ENCODE data around the gene NCF2. TPM values are rescaled to one million over a fixed set of nuclear protein-coding genes. Genes with fewer than 3 reads are reported as not detected.

The NCF2 gene
- total RNA-seq, 2 donors from 2014 or later: 0.55 TPM; not detected in 1

- H3K4me1 Mint-ChIP-seq: no peaks in the 10 kb centered on the region
- no peaks in the 10 kb centered on the region for H3K9me3 Mint-ChIP-seq
- peaks cover 3% of the 10 kb centered on the region for H3K27me3 Mint-ChIP-seq (ENCODE audit: insufficient read depth)
- H3K4me3 Mint-ChIP-seq: no peak overlapping the region
- H3K27ac ChIP-seq (ENCODE audit: low read depth, low read length): no peak overlapping the region
- H3K4me1 ChIP-seq (ENCODE audit: control insufficient read depth, insufficient read depth, low read length): no peaks in the 10 kb centered on the region
- no peak overlapping the region for H3K4me3 ChIP-seq (ENCODE audit: low read length)
- 90 to 92% methylated on average over 9 to 10 of the region's 10 CpGs for WGBS, 2 experiments (ENCODE audit: insufficient coverage in 1 of 2, insufficient read length in 1 of 2)
- H3K9me3 ChIP-seq (ENCODE audit: control insufficient read depth, low read length): no peaks in the 10 kb centered on the region
- no peak overlapping the region for H3K9ac ChIP-seq (ENCODE audit: extremely low read depth, low read length, poor library complexity, severe bottlenecking)
- H3K27ac Mint-ChIP-seq: no peak overlapping the region
- DNase-seq: no peak
- H3K36me3 ChIP-seq (ENCODE audit: control insufficient read depth, insufficient read depth, low read length): no peaks in the 10 kb centered on the region
- H3K36me3 Mint-ChIP-seq (ENCODE audit: low read depth): no peaks in the 10 kb centered on the region
- no peaks in the 10 kb centered on the region for H3K27me3 ChIP-seq (ENCODE audit: control insufficient read depth, insufficient read depth, low read length, poor library complexity, severe bottlenecking)
- TF ChIP-seq, protein P1, sequence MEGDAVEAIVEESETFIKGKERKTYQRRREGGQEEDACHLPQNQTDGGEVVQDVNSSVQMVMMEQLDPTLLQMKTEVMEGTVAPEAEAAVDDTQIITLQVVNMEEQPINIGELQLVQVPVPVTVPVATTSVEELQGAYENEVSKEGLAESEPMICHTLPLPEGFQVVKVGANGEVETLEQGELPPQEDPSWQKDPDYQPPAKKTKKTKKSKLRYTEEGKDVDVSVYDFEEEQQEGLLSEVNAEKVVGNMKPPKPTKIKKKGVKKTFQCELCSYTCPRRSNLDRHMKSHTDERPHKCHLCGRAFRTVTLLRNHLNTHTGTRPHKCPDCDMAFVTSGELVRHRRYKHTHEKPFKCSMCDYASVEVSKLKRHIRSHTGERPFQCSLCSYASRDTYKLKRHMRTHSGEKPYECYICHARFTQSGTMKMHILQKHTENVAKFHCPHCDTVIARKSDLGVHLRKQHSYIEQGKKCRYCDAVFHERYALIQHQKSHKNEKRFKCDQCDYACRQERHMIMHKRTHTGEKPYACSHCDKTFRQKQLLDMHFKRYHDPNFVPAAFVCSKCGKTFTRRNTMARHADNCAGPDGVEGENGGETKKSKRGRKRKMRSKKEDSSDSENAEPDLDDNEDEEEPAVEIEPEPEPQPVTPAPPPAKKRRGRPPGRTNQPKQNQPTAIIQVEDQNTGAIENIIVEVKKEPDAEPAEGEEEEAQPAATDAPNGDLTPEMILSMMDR (conservative IDR thresholded peaks at IDR 0.05): no peak
Measured at GRCh38 chr1:183604038-183604808, 14.0 kb upstream of the NCF2 start.

GRCh38 chr1:183602510-183602909 lies 12.3 kb upstream of the NCF2 start:
- no peaks in the 10 kb centered on the region for H3K4me1 ChIP-seq (ENCODE audit: control insufficient read depth, insufficient read depth, low read length)
- no peaks in the 10 kb centered on the region for H3K36me3 ChIP-seq (ENCODE audit: control insufficient read depth, insufficient read depth, low read length)
- Mint-ChIP-seq H3K4me1 (no peaks in the 10 kb centered on the region), H3K27me3 (ENCODE audit: insufficient read depth) (peaks cover 3% of the 10 kb centered on the region), H3K27ac (no peak overlapping the region), H3K36me3 (ENCODE audit: low read depth) (no peaks in the 10 kb centered on the region), H3K9me3 (no peaks in the 10 kb centered on the region), H3K4me3 (no peak overlapping the region)
- 95 to 100% methylated on average over 1 of the region's 1 CpG for WGBS, 2 experiments (ENCODE audit: insufficient coverage in 1 of 2, insufficient read length in 1 of 2)
- no peak overlapping the region for H3K4me3 ChIP-seq (ENCODE audit: low read length)
- H3K9me3 ChIP-seq (ENCODE audit: control insufficient read depth, low read length): no peaks in the 10 kb centered on the region
- no peak overlapping the region for H3K27ac ChIP-seq (ENCODE audit: low read depth, low read length)
- no peaks in the 10 kb centered on the region for H3K27me3 ChIP-seq (ENCODE audit: control insufficient read depth, insufficient read depth, low read length, poor library complexity, severe bottlenecking)
- TF ChIP-seq, protein P1 (conservative IDR thresholded peaks at IDR 0.05): no peak
- DNase-seq: no peak
- no peak overlapping the region for H3K9ac ChIP-seq (ENCODE audit: extremely low read depth, low read length, poor library complexity, severe bottlenecking)

DNA sequence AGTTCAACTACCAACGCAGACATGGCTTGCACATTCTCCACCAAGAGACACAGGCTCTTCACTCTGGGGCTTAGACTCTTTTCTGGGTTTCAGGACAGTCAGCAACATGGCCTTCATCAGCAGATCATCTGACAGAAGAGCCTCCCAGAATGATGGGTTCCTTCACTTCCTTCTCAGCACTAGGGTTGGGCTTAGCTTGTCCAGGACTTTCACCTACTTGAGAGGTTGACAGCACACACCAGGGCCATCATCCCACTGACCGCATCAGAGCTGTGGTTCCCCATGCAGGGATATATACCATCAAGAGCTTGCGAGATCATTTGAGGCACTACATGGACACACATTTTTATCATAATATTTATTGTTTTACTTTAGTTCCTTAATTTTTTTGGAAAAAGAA lies 10.4 kb upstream of the NCF2 start:
- TF ChIP-seq, protein P1 (conservative IDR thresholded peaks at IDR 0.05): no peak
- Mint-ChIP-seq H3K9me3 (no peaks in the 10 kb centered on the region), H3K4me1 (no peaks in the 10 kb centered on the region), H3K27me3 (ENCODE audit: insufficient read depth) (peaks cover 3% of the 10 kb centered on the region), H3K4me3 (no peak overlapping the region), H3K36me3 (ENCODE audit: low read depth) (no peaks in the 10 kb centered on the region), H3K27ac (no peak overlapping the region)
- no peak for DNase-seq
- H3K9me3 ChIP-seq (ENCODE audit: control insufficient read depth, low read length): no peaks in the 10 kb centered on the region
- H3K27ac ChIP-seq (ENCODE audit: low read depth, low read length): no peak overlapping the region
- no peaks in the 10 kb centered on the region for H3K4me1 ChIP-seq (ENCODE audit: control insufficient read depth, insufficient read depth, low read length)
- no peak overlapping the region for H3K4me3 ChIP-seq (ENCODE audit: low read length)
- H3K27me3 ChIP-seq (ENCODE audit: control insufficient read depth, insufficient read depth, low read length, poor library complexity, severe bottlenecking): no peaks in the 10 kb centered on the region
- 89 to 100% methylated on average over 1 to 3 of the region's 3 CpGs for whole genome bisulfite sequencing, 2 experiments (ENCODE audit: insufficient coverage in 1 of 2, insufficient read length in 1 of 2)
- no peaks in the 10 kb centered on the region for H3K36me3 ChIP-seq (ENCODE audit: control insufficient read depth, insufficient read depth, low read length)
- H3K9ac ChIP-seq (ENCODE audit: extremely low read depth, low read length, poor library complexity, severe bottlenecking): no peak overlapping the region
